Stimulated activated CD4-positive, alpha-beta T cell treated with anti-CD3 and anti-CD28 coated beads, Interleukin-12 subunit alpha, Interleukin-12 subunit beta, amount 100 ng/mL, for 4 hours (primary cell): ENCODE data around the gene KRTAP10-5.
"Not testable (repeated sequence)": the region's sequence is repeated elsewhere in the genome, so short reads cannot be mapped to it uniquely, and the experiment has no call there.

Experiments used
- DNase-seq: peaks from one replicate; pipeline ENCODE4 v3.0.0-alpha.2; 2020

Gene KRTAP10-5

GRCh38 chr21:44590311-44590721, 9.9 kb upstream of the KRTAP10-5 start:
- DNase-seq, result no peak

DNA sequence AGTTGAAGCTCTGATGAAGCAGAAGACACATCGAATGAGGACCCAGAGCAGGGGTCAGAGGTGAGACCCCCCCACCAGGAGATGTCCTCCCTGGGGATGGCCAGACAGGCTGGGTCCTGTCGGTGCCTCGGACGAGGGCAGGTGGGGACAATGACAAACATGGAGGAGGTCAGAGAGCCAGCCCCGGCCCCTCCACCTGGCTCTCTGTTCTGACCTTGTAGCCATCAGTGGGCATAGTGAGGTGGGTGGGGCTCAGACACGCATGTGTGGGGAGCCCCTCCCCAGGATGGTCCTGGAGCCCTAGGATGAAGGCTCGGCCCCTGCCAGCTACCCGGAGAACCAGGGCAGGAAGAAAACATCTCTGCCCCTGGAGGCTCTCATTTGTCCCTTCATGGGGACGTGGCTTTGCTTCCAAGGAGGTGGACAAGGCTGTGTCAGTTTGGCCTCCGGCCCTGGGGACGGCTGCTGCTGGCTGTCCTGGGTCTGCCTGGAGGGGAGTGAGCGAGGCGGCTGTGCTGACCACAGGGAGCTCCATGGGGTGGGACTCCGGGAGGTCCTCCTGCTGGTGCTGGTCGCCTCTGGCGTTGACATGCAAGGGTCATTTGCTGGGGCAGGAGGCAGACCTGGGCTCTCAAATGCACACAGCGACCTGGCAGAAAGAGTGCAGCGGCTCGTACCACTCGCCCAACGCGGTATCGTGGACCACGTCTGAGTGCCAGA, 9.3 kb upstream of the KRTAP10-5 start:
- DNase-seq, result no peak

GRCh38 chr21:44589094-44589493, 8.7 kb upstream of the KRTAP10-5 start:
- DNase-seq, result no peak

DNA sequence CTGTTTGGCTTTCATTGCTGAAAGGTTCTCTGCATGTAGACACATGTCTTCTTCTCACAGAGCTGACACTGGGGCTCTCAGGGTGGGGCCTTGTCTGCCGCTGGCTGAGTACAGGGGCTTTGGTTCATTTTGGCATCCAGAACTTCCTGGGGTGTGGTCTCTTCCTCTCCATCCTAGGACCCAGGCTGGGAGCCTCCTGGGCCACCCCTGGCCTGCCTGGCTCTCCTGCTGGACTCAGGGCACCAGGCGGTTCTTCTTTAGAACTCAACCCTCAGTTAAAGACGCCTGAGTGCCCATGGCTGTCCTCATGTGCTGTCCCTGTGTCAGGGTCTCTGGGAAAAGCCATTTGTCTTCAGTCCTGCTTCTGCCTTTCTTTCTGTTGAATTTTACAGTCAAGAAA, 5.5 kb upstream of the KRTAP10-5 start:
- no peak for DNase-seq

- DNase-seq, result peak; percentile 7
Observed at GRCh38 chr21:44583800-44584147, 3.4 kb upstream of the KRTAP10-5 start.

DNA sequence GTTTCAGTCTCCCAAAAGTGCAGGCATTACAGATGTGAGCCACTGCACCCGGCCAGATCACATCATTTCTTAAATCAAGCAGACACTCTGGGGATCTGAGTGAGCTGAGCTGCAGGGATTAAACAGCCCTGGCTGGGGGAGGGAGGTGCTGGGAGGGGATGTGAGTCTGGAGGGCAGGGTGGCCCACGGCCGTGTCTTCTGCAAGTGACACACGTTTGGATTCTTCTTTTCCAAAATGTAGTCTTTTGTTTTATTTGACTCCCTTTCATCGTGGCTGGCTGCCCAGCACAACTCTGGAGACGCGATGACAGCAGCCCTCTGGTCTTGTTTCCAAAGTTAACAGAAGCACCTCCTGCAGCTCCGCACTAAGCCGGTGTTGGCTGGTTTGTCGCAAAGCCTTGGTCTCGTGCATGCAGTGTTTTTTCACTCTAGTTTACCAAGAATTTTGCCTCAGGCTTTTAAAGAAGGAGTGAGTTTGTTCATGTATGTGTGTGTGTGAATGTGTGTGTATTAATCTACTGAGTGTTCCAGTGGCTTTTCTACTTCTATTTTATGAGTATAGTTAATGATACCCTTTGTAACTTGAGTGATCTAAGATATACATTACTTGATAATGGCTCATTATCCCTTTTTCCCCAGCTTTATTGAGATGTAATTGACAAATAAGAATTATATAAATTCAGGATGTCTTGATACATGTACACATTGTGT, 2.8 kb upstream of the KRTAP10-5 start:
- DNase-seq, result no peak

DNA sequence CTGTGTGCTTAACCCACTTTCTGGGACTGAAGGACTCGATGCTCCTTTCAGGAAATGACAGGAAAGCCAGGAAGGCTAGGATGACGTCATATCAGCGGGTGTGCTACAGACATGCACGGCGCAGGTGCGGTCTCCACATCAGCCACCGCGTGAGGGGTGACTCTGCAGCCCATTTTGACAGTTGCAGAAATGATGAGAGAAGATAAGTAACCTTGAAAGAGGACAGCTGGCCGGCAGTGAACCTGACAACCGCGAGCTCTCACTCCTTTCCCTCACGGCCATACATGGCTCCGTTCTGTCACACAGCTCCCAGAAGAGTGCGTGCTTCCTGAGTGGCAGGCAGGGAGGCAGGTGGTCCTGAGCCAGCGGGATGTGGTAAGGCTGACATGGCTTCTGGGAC, 1.7 kb upstream of the KRTAP10-5 start:
- DNase-seq, result no peak

DNA sequence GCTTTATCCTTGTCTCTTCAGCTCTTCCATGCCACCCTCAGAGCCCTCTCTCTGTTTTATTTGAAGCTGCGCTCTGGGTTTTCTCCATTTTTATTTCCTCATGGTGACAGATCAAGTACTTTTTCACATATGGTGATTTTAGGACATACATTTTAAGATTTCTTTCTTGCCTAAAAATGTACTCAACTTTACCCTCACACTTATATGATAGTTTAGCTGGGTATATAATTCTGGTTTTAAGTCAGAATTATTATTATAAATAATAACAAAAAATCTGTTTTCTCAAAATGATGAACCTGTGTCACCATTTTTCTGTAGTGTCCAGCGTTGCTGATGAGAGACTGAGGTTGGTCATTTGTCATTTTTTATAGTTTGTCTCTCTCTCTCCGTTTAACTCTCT, 754 bp upstream of the KRTAP10-5 start:
- DNase-seq, result no peak

DNA sequence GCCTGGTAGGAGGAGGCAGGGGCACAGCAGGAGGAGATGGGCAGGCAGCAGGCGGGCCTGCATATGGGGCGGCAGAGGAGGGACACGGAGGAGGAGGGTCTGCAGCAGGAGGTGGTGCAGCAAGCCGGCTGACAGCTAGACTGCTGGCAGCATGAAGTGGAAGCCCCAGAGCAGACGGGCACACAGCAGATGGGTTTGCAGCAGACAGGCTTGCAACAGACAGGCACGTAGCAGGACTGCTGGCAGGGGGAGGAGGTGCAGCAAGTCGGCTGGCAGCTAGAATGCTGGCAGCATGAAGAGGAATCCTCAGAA, 615 bp downstream of the KRTAP10-5 start:
- no peak for DNase-seq

DNA sequence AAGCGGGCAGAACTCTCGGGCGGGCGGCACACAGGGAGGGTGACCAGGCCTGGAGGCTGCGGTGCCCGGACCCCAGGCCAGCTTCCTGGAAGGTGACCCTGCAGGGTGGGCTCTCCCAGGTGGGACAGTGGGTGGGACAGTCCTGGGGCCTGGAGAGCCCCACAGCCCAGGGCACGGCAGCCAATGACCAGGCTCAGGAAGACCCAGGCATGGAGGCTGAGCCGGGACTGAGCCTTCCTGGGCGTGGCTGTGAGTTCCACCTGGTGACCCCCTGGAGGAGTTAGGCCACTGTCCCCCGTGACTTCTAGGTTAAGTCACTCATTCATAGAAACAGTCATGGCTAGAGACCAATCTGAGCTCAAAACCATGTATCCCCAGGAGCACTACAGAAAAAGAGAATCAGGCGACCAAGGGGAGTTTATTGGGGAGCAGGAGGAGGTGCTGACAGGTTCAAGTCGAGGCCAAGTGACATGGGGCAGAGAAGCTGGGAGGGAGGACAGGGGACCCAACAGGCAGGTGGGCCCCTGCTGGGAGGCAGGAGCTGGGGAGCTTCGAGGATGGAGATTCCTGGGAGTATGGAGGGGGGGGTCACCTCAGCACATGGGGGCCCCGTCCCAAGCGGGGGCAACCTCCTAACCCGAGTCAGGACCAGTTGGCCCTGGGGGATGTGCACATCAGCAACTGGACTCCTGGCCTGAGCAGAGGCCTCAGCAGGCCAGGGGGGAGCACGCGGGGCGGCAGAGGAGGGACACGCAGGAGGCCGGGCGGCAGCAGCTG, 1.2 kb downstream of the KRTAP10-5 start:
- no peak for DNase-seq

GRCh38 chr21:44578371-44579055, 1.9 kb downstream of the KRTAP10-5 start:
- DNase-seq, result no peak

DNA sequence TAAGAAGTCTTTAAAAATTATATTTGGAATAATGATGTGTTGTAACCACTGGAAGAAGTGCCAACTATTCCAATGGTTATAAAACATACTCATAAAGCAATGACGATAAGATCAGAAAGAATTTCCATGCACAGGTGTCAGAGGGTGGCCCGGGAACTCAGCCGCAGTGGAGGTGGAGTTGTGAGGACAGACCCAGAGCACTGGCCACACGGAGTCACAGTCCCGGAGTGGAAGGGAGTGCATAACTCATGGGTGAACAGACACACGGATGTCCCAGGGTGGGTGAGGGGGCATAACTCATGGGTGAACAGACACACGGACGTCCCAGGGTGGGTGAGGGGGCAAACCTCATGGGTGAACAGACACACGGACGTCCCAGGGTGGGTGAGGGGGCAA, 4.4 kb downstream of the KRTAP10-5 start:
- DNase-seq, result no peak

GRCh38 chr21:44575307-44576024, 4.9 kb downstream of the KRTAP10-5 start:
- DNase-seq, result no peak

DNA sequence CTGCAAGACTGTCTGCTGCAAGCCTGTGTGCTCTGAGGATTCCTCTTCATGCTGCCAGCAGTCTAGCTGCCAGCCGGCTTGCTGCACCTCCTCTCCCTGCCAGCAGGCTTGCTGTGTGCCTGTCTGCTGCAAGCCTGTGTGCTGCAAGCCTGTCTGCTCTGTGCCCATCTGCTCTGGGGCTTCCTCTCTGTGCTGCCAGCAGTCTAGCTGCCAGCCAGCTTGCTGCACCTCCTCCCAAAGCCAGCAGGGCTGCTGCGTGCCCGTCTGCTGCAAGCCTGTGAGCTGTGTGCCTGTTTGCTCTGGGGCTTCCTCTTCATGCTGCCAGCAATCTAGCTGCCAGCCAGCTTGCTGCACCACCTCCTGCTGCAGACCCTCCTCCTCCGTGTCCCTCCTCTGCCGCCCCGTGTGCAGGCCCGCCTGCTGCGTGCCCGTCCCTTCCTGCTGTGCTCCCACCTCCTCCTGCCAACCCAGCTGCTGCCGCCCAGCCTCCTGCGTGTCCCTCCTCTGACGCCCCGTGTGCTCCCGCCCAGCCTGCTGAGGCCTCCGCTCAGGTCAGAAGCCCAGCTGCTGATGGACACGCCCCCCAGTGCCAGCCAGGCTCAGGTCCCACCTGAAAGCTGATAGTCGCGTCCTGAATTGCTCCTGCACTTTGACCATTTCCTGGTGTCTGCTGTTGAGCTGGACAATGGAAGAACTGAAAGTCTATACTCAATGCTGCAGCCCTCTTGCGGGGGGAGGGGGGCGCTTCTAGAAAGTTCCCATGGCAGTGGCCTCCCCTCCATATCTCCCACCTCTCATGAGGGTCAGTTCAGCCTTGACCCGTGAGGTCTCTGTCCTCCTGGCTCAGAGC, 5.7 kb downstream of the KRTAP10-5 start:
- DNase-seq, result no peak

- not testable (repeated sequence) for DNase-seq
Observed at GRCh38 chr21:44573630-44574456, 6.6 kb downstream of the KRTAP10-5 start, which contains the start of gene KRTAP10-4. KRTAP10-4 (plus strand) TSS chr21:44573729; CDS start chr21:44573759, 30 bp downstream.

- no peak for DNase-seq
Observed at GRCh38 chr21:44572959-44573583, 7.3 kb downstream of the KRTAP10-5 start.

DNA sequence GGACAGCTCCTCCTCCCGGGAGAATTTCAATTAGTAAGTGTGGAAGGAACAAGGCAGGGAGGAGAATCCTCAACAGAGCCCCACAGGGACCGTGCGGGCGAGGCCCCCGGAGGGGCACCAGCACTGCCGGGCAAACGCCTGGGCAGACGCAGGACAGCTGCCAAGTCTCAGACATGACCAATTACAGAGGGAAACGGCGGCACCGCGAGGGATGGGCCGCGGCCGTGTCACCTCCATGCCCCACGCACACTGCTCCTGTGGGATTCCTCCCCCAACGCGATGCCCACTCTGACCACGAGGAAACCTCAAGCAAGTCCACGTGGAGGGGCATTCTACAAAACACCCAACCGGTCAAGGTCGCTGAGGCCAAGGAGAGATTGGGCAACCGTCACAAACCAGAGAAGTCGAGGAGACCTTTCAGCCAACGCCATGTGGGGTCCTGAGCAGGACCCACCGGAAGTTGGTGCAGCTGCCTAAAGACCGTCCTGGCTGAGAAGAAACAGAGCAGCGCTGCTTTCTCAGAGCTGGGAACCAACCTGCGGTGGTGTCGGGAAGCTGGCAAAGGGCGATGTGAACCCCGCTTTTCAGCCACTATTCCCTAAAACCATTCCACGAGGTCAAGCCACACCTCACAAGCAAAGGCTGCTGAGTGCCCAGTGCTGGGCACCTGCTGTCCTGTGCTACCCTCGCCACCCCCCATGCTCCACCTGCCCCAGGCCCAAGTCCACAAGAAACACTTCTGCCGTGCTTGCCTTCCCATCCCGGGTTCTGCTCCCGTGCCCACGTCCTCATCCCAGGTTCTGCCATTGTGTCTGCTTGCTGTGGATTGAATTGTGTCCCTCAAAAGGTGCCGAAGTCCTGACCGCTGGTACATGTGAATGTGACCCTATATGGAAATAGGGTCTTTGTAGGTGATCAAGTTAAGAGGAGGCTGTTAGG, 8.3 kb downstream of the KRTAP10-5 start:
- no peak for DNase-seq

DNA sequence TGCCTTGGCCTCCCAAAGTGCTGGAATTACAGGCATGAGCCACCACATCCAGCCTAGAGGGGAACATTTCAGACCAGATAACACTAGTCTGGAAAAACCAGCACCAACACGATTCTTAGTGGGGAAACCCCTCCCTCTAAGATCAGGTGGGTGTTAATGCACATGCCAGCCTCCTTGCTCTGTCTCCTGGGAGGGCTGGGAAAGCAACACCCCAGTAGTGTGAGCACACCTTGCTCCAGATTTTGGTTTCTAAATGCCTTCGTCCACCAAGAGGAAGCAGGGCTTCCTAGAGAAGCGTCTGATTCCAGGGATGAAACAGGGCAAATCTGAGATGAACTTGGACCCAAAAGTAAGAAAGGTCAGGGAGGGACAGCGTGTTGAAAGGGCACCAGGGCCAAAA, 9.1 kb downstream of the KRTAP10-5 start:
- no peak for DNase-seq

GRCh38 chr21:44569861-44570517, 10.4 kb downstream of the KRTAP10-5 start:
- no peak for DNase-seq
